ENCODE measurements around the gene SLC6A8.

GRCh38 chrX:153728095-153728494 lies 40.4 kb downstream of the SLC6A8 start:
- TF ChIP-seq, protein P1, sequence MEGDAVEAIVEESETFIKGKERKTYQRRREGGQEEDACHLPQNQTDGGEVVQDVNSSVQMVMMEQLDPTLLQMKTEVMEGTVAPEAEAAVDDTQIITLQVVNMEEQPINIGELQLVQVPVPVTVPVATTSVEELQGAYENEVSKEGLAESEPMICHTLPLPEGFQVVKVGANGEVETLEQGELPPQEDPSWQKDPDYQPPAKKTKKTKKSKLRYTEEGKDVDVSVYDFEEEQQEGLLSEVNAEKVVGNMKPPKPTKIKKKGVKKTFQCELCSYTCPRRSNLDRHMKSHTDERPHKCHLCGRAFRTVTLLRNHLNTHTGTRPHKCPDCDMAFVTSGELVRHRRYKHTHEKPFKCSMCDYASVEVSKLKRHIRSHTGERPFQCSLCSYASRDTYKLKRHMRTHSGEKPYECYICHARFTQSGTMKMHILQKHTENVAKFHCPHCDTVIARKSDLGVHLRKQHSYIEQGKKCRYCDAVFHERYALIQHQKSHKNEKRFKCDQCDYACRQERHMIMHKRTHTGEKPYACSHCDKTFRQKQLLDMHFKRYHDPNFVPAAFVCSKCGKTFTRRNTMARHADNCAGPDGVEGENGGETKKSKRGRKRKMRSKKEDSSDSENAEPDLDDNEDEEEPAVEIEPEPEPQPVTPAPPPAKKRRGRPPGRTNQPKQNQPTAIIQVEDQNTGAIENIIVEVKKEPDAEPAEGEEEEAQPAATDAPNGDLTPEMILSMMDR (IDR thresholded peaks at IDR 0.05) = no peak
- no peak for TF ChIP-seq POLR2A (IDR thresholded peaks at IDR 0.05)
